Neuronal stem cell (in vitro differentiated cells): ENCODE data around the gene SIK2.

Experiments used
- DNase-seq: peaks from one replicate; pipeline ENCODE4 v3.0.0-alpha.2; 2013; ENCODE audit warnings: low spot score
- H2AFZ ChIP-seq: one replicate; pipeline ENCODE4 v1.6.1; 2013; ENCODE audit warnings: mild to moderate bottlenecking, low read length, inconsistent platforms
- H2AK5ac ChIP-seq: 2 replicates; pipeline ENCODE4 v1.6.1; 2013; ENCODE audit warnings: low read depth, mild to moderate bottlenecking, inconsistent platforms, low read length, moderate library complexity, mixed read lengths
- H2BK120ac ChIP-seq: 2 replicates; pipeline ENCODE4 v1.6.1; 2013; ENCODE audit warnings: low read depth, mild to moderate bottlenecking, inconsistent platforms, low read length, moderate library complexity, mixed read lengths
- H2BK12ac ChIP-seq: one replicate; pipeline ENCODE4 v1.6.1; 2013; ENCODE audit warnings: low read length, inconsistent platforms
- H2BK15ac ChIP-seq: 2 replicates; pipeline ENCODE4 v1.6.1; 2013; ENCODE audit warnings: mild to moderate bottlenecking, low read length, inconsistent platforms, mixed read lengths
- H2BK5ac ChIP-seq: one replicate; pipeline ENCODE4 v1.6.1; 2013; ENCODE audit warnings: inconsistent platforms, mild to moderate bottlenecking, low read length, moderate library complexity
- H3K14ac ChIP-seq: one replicate; pipeline ENCODE4 v1.6.1; 2013; ENCODE audit warnings: low read length, inconsistent platforms
- H3K18ac ChIP-seq: 2 replicates; pipeline ENCODE4 v1.6.1; 2013; ENCODE audit warnings: low read length, inconsistent platforms
- H3K23ac ChIP-seq: 2 replicates; pipeline ENCODE4 v1.6.1; 2013; ENCODE audit warnings: low read depth, mild to moderate bottlenecking, mixed read lengths, low read length, inconsistent platforms; ENCODE audit not compliant: poor library complexity
- H3K27ac ChIP-seq: replicated peaks from 3 replicates; pipeline ENCODE4 v1.5.1; 2013; ENCODE audit warnings: low read length, inconsistent platforms
- H3K27me3 ChIP-seq, 3 experiments: 2 replicates each; pipeline ENCODE4 v1.6.1; 2013; ENCODE audit warnings: low read length in 3 of 3, mild to moderate bottlenecking in 2 of 3, inconsistent platforms in 1 of 3, low read depth in 1 of 3, mixed read lengths in 1 of 3, moderate library complexity in 1 of 3; ENCODE audit not compliant: control insufficient read depth in 3 of 3, insufficient read depth in 3 of 3
- H3K36me3 ChIP-seq, 2 donors: replicated peaks in 1 of 2; 2 replicates each; pipeline ENCODE4 v1.6.1; 2013; ENCODE audit warnings: low read length in 2 of 2; ENCODE audit not compliant: control insufficient read depth in 2 of 2, insufficient read depth in 2 of 2
- H3K4ac ChIP-seq: 2 replicates; pipeline ENCODE4 v1.6.1; 2013; ENCODE audit warnings: inconsistent platforms, mild to moderate bottlenecking, low read length, moderate library complexity
- H3K4me1 ChIP-seq, 2 donors: 1 replicate in 1 of 2; 2 replicates in 1 of 2; pipeline ENCODE4 v1.6.1; 2013; ENCODE audit warnings: low read length in 2 of 2, low read depth in 1 of 2; ENCODE audit not compliant: control insufficient read depth in 2 of 2, insufficient read depth in 1 of 2
- H3K4me2 ChIP-seq: one replicate; pipeline ENCODE4 v1.6.1; 2013; ENCODE audit warnings: mild to moderate bottlenecking, low read length, inconsistent platforms; ENCODE audit not compliant: insufficient read depth, poor library complexity, severe bottlenecking
- H3K4me3 ChIP-seq, 2 donors: 2 replicates each; pipeline ENCODE4 v1.5.1; 2013; ENCODE audit warnings: low read length in 2 of 2, mild to moderate bottlenecking in 2 of 2, inconsistent platforms in 1 of 2, moderate library complexity in 1 of 2
- H3K79me1 ChIP-seq: one replicate; pipeline ENCODE4 v1.6.1; 2013; ENCODE audit warnings: low read depth, mild to moderate bottlenecking, inconsistent platforms, low read length, moderate library complexity
- H3K9ac ChIP-seq: one replicate; pipeline ENCODE4 v1.6.1; 2013; ENCODE audit warnings: mild to moderate bottlenecking, low read depth, low read length, inconsistent platforms; ENCODE audit not compliant: poor library complexity
- H3K9me3 ChIP-seq, 2 donors: replicated peaks in 1 of 2; 2 replicates each; pipeline versions ENCODE3 to v1.6.1; 2013; ENCODE audit warnings: low read length in 2 of 2, mild to moderate bottlenecking in 2 of 2, inconsistent platforms in 1 of 2, low read depth in 1 of 2, mixed read lengths in 1 of 2, moderate library complexity in 1 of 2; ENCODE audit not compliant: control insufficient read depth in 2 of 2, insufficient read depth in 1 of 2
- H4K8ac ChIP-seq: one replicate; pipeline ENCODE4 v1.6.1; 2013; ENCODE audit warnings: low read depth, mild to moderate bottlenecking, inconsistent platforms, low read length, moderate library complexity
- H4K91ac ChIP-seq: one replicate; pipeline ENCODE4 v1.6.1; 2013; ENCODE audit warnings: low read length, low read depth, mild to moderate bottlenecking, inconsistent platforms; ENCODE audit not compliant: poor library complexity
- WGBS, 2 donors: extraction: QIAGEN DNeasy Blood & Tissue Kit; methylation state at CpG; one replicate each; pipeline ENCODE4 v1.1.7; 2013; ENCODE audit warnings: missing lambda C conversion rate in 2 of 2, mixed read lengths in 1 of 2; ENCODE audit not compliant: insufficient read length in 2 of 2, insufficient replicate concordance in 1 of 2; ENCODE audit errors: extremely low coverage in 2 of 2; 5-methylcytosine and 5-hydroxymethylcytosine counted together

Gene SIK2

GRCh38 chr11:111759376-111759775, 157.1 kb downstream of the SIK2 start:
- Histone ChIP-seq H4K8ac (no peak overlapping the region), H3K9ac (no peak overlapping the region), H3K23ac (no peak overlapping the region), H3K79me1 (no peaks in the 10 kb centered on the region), H3K9me3 (no peaks in the 10 kb centered on the region), H2AFZ (no peak overlapping the region), H3K36me3 (peaks cover 23 to 92% of the 10 kb centered on the region in 2 donors), H3K18ac (no peak overlapping the region), H2BK15ac (no peak overlapping the region), H4K91ac (no peak overlapping the region), H3K27me3 (no peaks in the 10 kb centered on the region), H3K27ac (no peak overlapping the region), H3K4me3 (no peak overlapping the region), H2AK5ac (no peak overlapping the region), H3K14ac (no peak overlapping the region), H3K4ac (no peak overlapping the region), H2BK12ac (no peak overlapping the region), H3K4me2 (no peak overlapping the region), H2BK120ac (no peak overlapping the region), H2BK5ac (no peak overlapping the region), H3K4me1 (peaks cover 6 to 11% of the 10 kb centered on the region in 2 donors)
- DNase-seq: no peak

- Histone ChIP-seq H3K14ac (no peak overlapping the region), H3K4me1 (peaks cover 9 to 15% of the 10 kb centered on the region in 2 donors), H2BK5ac (no peak overlapping the region), H3K27ac (no peak overlapping the region), H2AK5ac (no peak overlapping the region), H3K4me2 (no peak overlapping the region), H3K4me3 (no peak overlapping the region), H4K91ac (no peak overlapping the region), H2BK15ac (no peak overlapping the region), H3K9ac (no peak overlapping the region), H2BK12ac (no peak overlapping the region), H2AFZ (no peak overlapping the region), H3K36me3 (peaks cover 24 to 92% of the 10 kb centered on the region in 2 donors), H3K9me3 (no peaks in the 10 kb centered on the region), H3K18ac (no peak overlapping the region), H3K23ac (no peak overlapping the region), H3K79me1 (no peaks in the 10 kb centered on the region), H3K27me3 (peaks cover 0 to 3% (median 0%) of the 10 kb centered on the region in 3 experiments), H3K4ac (no peak overlapping the region), H4K8ac (no peak overlapping the region), H2BK120ac (no peak overlapping the region)
- no CpG with 5 or more reads among the region's 5 CpGs for WGBS, 2 donors
- no peak for DNase-seq
These were observed 157.6 kb downstream of the SIK2 start for GRCh38 chr11:111759778-111760407.

- Histone ChIP-seq H3K27me3 (peaks cover 0 to 3% (median 0%) of the 10 kb centered on the region in 3 experiments), H3K4me1 (peaks cover 9 to 17% of the 10 kb centered on the region in 2 donors), H3K27ac (no peak overlapping the region), H3K14ac (no peak overlapping the region), H3K4me3 (no peak overlapping the region), H2BK120ac (no peak overlapping the region), H2AFZ (no peak overlapping the region), H3K9ac (no peak overlapping the region), H2BK15ac (no peak overlapping the region), H2BK12ac (no peak overlapping the region), H3K36me3 (peaks cover 21 to 82% of the 10 kb centered on the region in 2 donors), H3K23ac (no peak overlapping the region), H3K79me1 (no peaks in the 10 kb centered on the region), H3K18ac (no peak overlapping the region), H4K8ac (no peak overlapping the region), H3K4me2 (no peak overlapping the region), H2AK5ac (no peak overlapping the region), H3K4ac (no peak overlapping the region), H3K9me3 (no peaks in the 10 kb centered on the region), H4K91ac (no peak overlapping the region), H2BK5ac (no peak overlapping the region)
- no peak for DNase-seq
- WGBS, 2 donors: no CpG with 5 or more reads among the region's 4 CpGs
These were observed 158.8 kb downstream of the SIK2 start for GRCh38 chr11:111761036-111761435.

GRCh38 chr11:111762526-111762925, 160.3 kb downstream of the SIK2 start:
- Histone ChIP-seq H3K27me3 (peaks cover 0 to 3% (median 0%) of the 10 kb centered on the region in 3 experiments), H4K91ac (no peak overlapping the region), H3K18ac (no peak overlapping the region), H3K36me3 (peaks cover 21 to 69% of the 10 kb centered on the region in 2 donors), H3K4me2 (no peak overlapping the region), H2AK5ac (no peak overlapping the region), H2BK12ac (no peak overlapping the region), H3K4ac (no peak overlapping the region), H2AFZ (no peak overlapping the region), H3K14ac (no peak overlapping the region), H3K4me1 (peaks cover 12 to 17% of the 10 kb centered on the region in 2 donors), H2BK5ac (no peak overlapping the region), H3K79me1 (no peaks in the 10 kb centered on the region), H3K4me3 (no peak overlapping the region), H3K23ac (no peak overlapping the region), H3K27ac (no peak overlapping the region), H3K9ac (no peak overlapping the region), H4K8ac (no peak overlapping the region), H2BK15ac (no peak overlapping the region), H3K9me3 (no peaks in the 10 kb centered on the region), H2BK120ac (no peak overlapping the region)
- DNase-seq: no peak
- WGBS, 2 donors: no CpG with 5 or more reads among the region's 5 CpGs
